HG02588 (cell line): Measurements from ENCODE around the gene DPM2.

ENCODE experiments used
- ATAC-seq: cut with Tn5 transposase; IDR thresholded peaks from one replicate; pipeline ENCODE4 v1.9.1; 2021; ENCODE audit warnings: mild to moderate bottlenecking, moderate library complexity; ENCODE audit not compliant: unreplicated experiment

Gene DPM2

GRCh38 chr9:127958728-127959127, 21.1 kb upstream of the DPM2 start:
- no peak for ATAC-seq

GRCh38 chr9:127955294-127956015, 17.8 kb upstream of the DPM2 start:
- peak; percentile 70 for ATAC-seq

- no peak for ATAC-seq
These were observed 17.2 kb upstream of the DPM2 start for GRCh38 chr9:127954831-127955293.

- no peak for ATAC-seq
These were observed 16.3 kb upstream of the DPM2 start for GRCh38 chr9:127953768-127954505.

- ATAC-seq, result no peak
These were observed 15.5 kb upstream of the DPM2 start for GRCh38 chr9:127953154-127953553.

GRCh38 chr9:127950513-127951289, 13.0 kb upstream of the DPM2 start:
- no peak for ATAC-seq

GRCh38 chr9:127949827-127950512, 12.3 kb upstream of the DPM2 start:
- no peak for ATAC-seq

GRCh38 chr9:127947841-127948710, 10.4 kb upstream of the DPM2 start:
- no peak for ATAC-seq

- no peak for ATAC-seq
These were observed 9.1 kb upstream of the DPM2 start for GRCh38 chr9:127946728-127947127.

- ATAC-seq, result no peak
These were observed 8.3 kb upstream of the DPM2 start for GRCh38 chr9:127945942-127946341.

GRCh38 chr9:127945338-127945737, 7.7 kb upstream of the DPM2 start:
- ATAC-seq, result no peak

- ATAC-seq, result no peak
These were observed 7.0 kb upstream of the DPM2 start for GRCh38 chr9:127944586-127945218.

- ATAC-seq, result peak; percentile 56
These were observed 6.1 kb upstream of the DPM2 start for GRCh38 chr9:127943731-127944144.

- ATAC-seq, result peak; percentile 8
These were observed 5.5 kb upstream of the DPM2 start for GRCh38 chr9:127943011-127943662.

- no peak for ATAC-seq
These were observed 4.8 kb upstream of the DPM2 start for GRCh38 chr9:127942216-127943010.

GRCh38 chr9:127941961-127942215, 4.2 kb upstream of the DPM2 start:
- no peak for ATAC-seq

- no peak for ATAC-seq
These were observed 3.7 kb upstream of the DPM2 start for GRCh38 chr9:127941062-127941960.
